Natural killer cell (primary cell): ENCODE measurements around the gene PALLD. TPM values are rescaled to one million over a fixed set of nuclear protein-coding genes. Genes with fewer than 3 reads are reported as not detected.

Source experiments
- ATAC-seq, 3 donors: fragments of 150-1000 bp in 2 of 3; fragments of 200-7000 bp in 1 of 3; cut with Tn5 transposase; 1 replicate in 1 of 3; 2 replicates in 2 of 3; pipeline ENCODE4 v1.10.0; 2021; ENCODE audit warnings: mild to moderate bottlenecking in 2 of 3, moderate library complexity in 2 of 3
- DNase-seq, 2 donors: peaks; one replicate each; pipeline versions ENCODE4 v3.0.0 to v3.0.0-alpha.2; 2013 to 2021; ENCODE audit warnings: mixed read lengths in 1 of 2
- H3K27ac ChIP-seq: one replicate; pipeline ENCODE4 v1.5.1; 2013; ENCODE audit warnings: mild to moderate bottlenecking, low read length
- H3K27me3 ChIP-seq: one replicate; pipeline ENCODE4 v1.6.1; 2013; ENCODE audit warnings: low read length; ENCODE audit not compliant: control insufficient read depth, insufficient read depth
- H3K36me3 ChIP-seq: one replicate; pipeline ENCODE4 v1.6.1; 2013; ENCODE audit warnings: low read length; ENCODE audit not compliant: control insufficient read depth, insufficient read depth
- H3K4me1 ChIP-seq: one replicate; pipeline ENCODE4 v1.6.1; 2013; ENCODE audit warnings: low read length; ENCODE audit not compliant: control insufficient read depth, insufficient read depth
- H3K4me3 ChIP-seq: one replicate; pipeline ENCODE4 v1.5.1; 2013; ENCODE audit warnings: low read length
- H3K9me3 ChIP-seq: one replicate; pipeline ENCODE4 v1.6.1; 2013; ENCODE audit warnings: low read length; ENCODE audit not compliant: control insufficient read depth, insufficient read depth
- H3K27ac Mint-ChIP-seq, 2 donors: one replicate each; pipeline ENCODE4 v1.8.0; 2022; ENCODE audit warnings: mild to moderate bottlenecking in 2 of 2, mixed read lengths in 2 of 2, moderate library complexity in 1 of 2
- H3K27me3 Mint-ChIP-seq, 2 donors: one replicate each; pipeline ENCODE4 v1.8.0; 2022; ENCODE audit warnings: low read depth in 2 of 2, mixed read lengths in 2 of 2
- H3K36me3 Mint-ChIP-seq: one replicate; pipeline ENCODE4 v1.8.0; 2022; ENCODE audit warnings: mixed read lengths
- H3K4me1 Mint-ChIP-seq, 2 donors: one replicate each; pipeline ENCODE4 v1.8.0; 2022; ENCODE audit warnings: mixed read lengths in 2 of 2
- H3K4me3 Mint-ChIP-seq: one replicate; pipeline ENCODE4 v1.8.0; 2022; ENCODE audit warnings: mild to moderate bottlenecking, moderate library complexity, mixed read lengths
- H3K9me3 Mint-ChIP-seq, 2 donors: one replicate each; pipeline ENCODE4 v1.8.0; 2022; ENCODE audit warnings: mixed read lengths in 2 of 2
- WGBS: methylation state at CpG from one replicate; pipeline ENCODE4 v1.1.7; 2013; ENCODE audit warnings: missing lambda C conversion rate; ENCODE audit not compliant: insufficient coverage; 5-methylcytosine and 5-hydroxymethylcytosine counted together
- intact Hi-C: fragments of 100-400 bp; cut with micrococcal nuclease; formaldehyde crosslinking; loops from one replicate; pipeline ENCODE4 v1.14.2; 2022
- total RNA-seq, 4 donors: library from RNA; stranded (reverse); fragments of 120-200 nt in 1 of 4; gene quantifications; one replicate each; pipeline versions ENCODE4 v1.2.3 to v1.2.4, GENCODE V29; 2013 to 2022
- TF ChIP-seq, protein P1 (sequence below): fragments of 200-600 bp; IDR thresholded peaks from one replicate; pipeline ENCODE4 v1.8.0; 2022; ENCODE audit warnings: antibody characterized with exemption

PALLD gene
- total RNA-seq, 3 donors from 2014 or later (not counting 1 experiment from before 2014, with no cell fraction given) = 15.1 to 25.4 (median 22.8) TPM

- Histone ChIP-seq H3K27ac (no peak overlapping the region), H3K27me3 (no peaks in the 10 kb centered on the region), H3K9me3 (no peaks in the 10 kb centered on the region), H3K4me1 (no peaks in the 10 kb centered on the region), H3K4me3 (no peak overlapping the region), H3K36me3 (no peaks in the 10 kb centered on the region)
- Mint-ChIP-seq H3K4me1 (no peaks in the 10 kb centered on the region), H3K27me3 (peaks cover 13 to 18% of the 10 kb centered on the region in 2 donors), H3K9me3 (no peaks in the 10 kb centered on the region), H3K36me3 (no peaks in the 10 kb centered on the region), H3K4me3 (no peak overlapping the region), H3K27ac (no peak overlapping the region)
- TF ChIP-seq, protein P1, sequence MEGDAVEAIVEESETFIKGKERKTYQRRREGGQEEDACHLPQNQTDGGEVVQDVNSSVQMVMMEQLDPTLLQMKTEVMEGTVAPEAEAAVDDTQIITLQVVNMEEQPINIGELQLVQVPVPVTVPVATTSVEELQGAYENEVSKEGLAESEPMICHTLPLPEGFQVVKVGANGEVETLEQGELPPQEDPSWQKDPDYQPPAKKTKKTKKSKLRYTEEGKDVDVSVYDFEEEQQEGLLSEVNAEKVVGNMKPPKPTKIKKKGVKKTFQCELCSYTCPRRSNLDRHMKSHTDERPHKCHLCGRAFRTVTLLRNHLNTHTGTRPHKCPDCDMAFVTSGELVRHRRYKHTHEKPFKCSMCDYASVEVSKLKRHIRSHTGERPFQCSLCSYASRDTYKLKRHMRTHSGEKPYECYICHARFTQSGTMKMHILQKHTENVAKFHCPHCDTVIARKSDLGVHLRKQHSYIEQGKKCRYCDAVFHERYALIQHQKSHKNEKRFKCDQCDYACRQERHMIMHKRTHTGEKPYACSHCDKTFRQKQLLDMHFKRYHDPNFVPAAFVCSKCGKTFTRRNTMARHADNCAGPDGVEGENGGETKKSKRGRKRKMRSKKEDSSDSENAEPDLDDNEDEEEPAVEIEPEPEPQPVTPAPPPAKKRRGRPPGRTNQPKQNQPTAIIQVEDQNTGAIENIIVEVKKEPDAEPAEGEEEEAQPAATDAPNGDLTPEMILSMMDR = no peak
- WGBS = 92% methylated on average over 2 of the region's 2 CpGs
- DNase-seq (no peak), ATAC-seq (no peak)
- intact Hi-C loops = no loop called here
These were observed 26.1 kb downstream of the PALLD start for GRCh38 chr4:168522829-168523489.

- Mint-ChIP-seq H3K9me3 (no peaks in the 10 kb centered on the region), H3K27ac (no peak overlapping the region), H3K4me3 (no peak overlapping the region), H3K27me3 (peaks cover 18 to 21% of the 10 kb centered on the region in 2 donors), H3K36me3 (no peaks in the 10 kb centered on the region), H3K4me1 (no peaks in the 10 kb centered on the region)
- no peaks in the 10 kb centered on the region for H3K4me1 ChIP-seq
- H3K27ac ChIP-seq = no peak overlapping the region
- intact Hi-C loops = no loop called here
- H3K27me3 ChIP-seq = no peaks in the 10 kb centered on the region
- H3K4me3 ChIP-seq = no peak overlapping the region
- DNase-seq (no peak), ATAC-seq (no peak)
- no peaks in the 10 kb centered on the region for H3K9me3 ChIP-seq
- TF ChIP-seq, protein P1 = no peak
- no peaks in the 10 kb centered on the region for H3K36me3 ChIP-seq
These were observed 27.2 kb downstream of the PALLD start for GRCh38 chr4:168524006-168524405.

DNA sequence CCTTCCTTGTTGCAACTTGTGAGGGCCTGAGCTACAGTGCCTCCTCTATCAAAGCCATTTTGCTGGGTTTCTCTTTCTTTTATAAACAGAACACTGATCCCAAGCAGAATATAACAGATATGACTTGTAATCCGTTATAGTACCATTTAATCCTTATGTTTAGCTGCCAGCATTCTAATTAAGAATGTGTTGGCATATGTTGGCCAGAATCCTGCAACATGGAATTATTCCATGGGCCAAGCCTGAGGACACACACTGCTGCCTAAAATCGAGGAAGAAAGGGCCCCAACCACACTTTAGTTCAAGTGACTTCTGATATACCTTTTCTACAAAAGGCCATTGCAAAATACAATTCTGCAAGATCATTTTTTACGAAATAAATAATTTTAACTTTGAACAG, 28.0 kb downstream of the PALLD start:
- no peak for DNase-seq
- H3K4me1 Mint-ChIP-seq = no peaks in the 10 kb centered on the region
- Histone ChIP-seq H3K9me3 (no peaks in the 10 kb centered on the region), H3K27ac (no peak overlapping the region), H3K27me3 (no peaks in the 10 kb centered on the region), H3K4me1 (no peaks in the 10 kb centered on the region), H3K36me3 (no peaks in the 10 kb centered on the region), H3K4me3 (no peak overlapping the region)
- H3K27ac Mint-ChIP-seq = no peak overlapping the region
- TF ChIP-seq, protein P1 = no peak
- H3K4me3 Mint-ChIP-seq = no peak overlapping the region
- no peak for ATAC-seq
- WGBS = 83% methylated on average over 3 of the region's 3 CpGs
- H3K36me3 Mint-ChIP-seq = no peaks in the 10 kb centered on the region
- H3K9me3 Mint-ChIP-seq = no peaks in the 10 kb centered on the region
- intact Hi-C loops = no loop called here
- peaks cover 18 to 21% of the 10 kb centered on the region in 2 donors for H3K27me3 Mint-ChIP-seq

DNA sequence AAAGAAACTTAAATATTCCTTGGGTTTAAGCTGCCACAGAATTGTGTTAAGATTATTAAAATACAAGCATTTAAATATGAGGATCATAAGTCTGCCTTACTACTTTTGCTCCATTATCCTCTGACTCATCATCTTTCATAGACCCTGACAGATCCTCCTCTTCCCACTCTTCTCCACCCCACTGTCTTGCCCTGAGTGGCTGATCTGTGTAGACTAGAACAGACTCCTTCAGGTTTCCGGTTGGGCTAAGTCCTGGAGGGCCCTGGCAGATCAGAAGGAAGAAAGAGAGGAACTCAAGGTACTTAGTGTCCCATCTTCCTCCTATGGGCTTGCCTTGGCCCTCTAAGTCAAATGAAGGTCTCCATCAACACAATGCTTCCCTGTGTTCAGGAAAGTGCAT, 30.7 kb downstream of the PALLD start:
- H3K36me3 ChIP-seq = no peaks in the 10 kb centered on the region
- Mint-ChIP-seq H3K27ac (no peak overlapping the region), H3K36me3 (no peaks in the 10 kb centered on the region), H3K4me1 (no peaks in the 10 kb centered on the region), H3K27me3 (peaks cover 11 to 16% of the 10 kb centered on the region in 2 donors), H3K9me3 (no peaks in the 10 kb centered on the region), H3K4me3 (no peak overlapping the region)
- 90% methylated on average over 1 of the region's 1 CpG for WGBS
- H3K4me1 ChIP-seq = no peaks in the 10 kb centered on the region
- H3K27ac ChIP-seq = no peak overlapping the region
- intact Hi-C loops = no loop called here
- no peak overlapping the region for H3K4me3 ChIP-seq
- H3K9me3 ChIP-seq = no peaks in the 10 kb centered on the region
- DNase-seq = no peak
- H3K27me3 ChIP-seq = no peaks in the 10 kb centered on the region
- ATAC-seq = no peak
- TF ChIP-seq, protein P1 = no peak
